Peyer's patch (tissue), 4 donors: ENCODE data around the gene MAD2L1.

Experiments
- POLR2A ChIP-seq, 2 donors: fragments of 450-650 bp; IDR thresholded peaks; one replicate each; pipeline ENCODE4 v1.5.1; 2017; ENCODE audit warnings: antibody characterized with exemption in 2 of 2, mild to moderate bottlenecking in 2 of 2, moderate library complexity in 2 of 2
- TF ChIP-seq, protein P1 (sequence below), 6 experiments: fragments of 450-650 bp in 4 of 6; fragments of 200-600 bp in 2 of 6; sonication (generic) in 1 of 6; IDR thresholded peaks; one replicate each; pipeline ENCODE4 v1.5.1; 2017 to 2019; ENCODE audit warnings: antibody characterized with exemption in 6 of 6, mild to moderate bottlenecking in 3 of 6, moderate library complexity in 1 of 6

DNA sequence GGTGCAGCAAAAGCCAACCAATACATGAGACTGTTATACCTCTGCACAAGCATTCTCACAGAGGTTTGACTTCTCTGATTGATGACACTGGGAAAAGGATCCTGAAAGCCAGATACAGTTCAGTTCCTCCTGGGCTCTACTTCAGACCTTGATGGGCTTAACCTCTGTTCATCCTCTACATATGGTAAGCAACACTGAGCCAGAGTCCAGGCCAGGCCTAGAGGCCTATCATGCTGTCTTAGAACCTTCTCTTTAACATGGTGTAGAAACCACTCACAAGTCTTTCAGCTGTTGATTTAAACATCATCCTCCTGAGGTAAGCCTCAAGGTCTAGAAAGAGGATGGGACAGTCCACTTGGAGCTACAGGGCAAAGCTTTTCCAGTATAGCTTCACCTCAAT lies 9.2 kb downstream of the MAD2L1 start:
- TF ChIP-seq, protein P1, sequence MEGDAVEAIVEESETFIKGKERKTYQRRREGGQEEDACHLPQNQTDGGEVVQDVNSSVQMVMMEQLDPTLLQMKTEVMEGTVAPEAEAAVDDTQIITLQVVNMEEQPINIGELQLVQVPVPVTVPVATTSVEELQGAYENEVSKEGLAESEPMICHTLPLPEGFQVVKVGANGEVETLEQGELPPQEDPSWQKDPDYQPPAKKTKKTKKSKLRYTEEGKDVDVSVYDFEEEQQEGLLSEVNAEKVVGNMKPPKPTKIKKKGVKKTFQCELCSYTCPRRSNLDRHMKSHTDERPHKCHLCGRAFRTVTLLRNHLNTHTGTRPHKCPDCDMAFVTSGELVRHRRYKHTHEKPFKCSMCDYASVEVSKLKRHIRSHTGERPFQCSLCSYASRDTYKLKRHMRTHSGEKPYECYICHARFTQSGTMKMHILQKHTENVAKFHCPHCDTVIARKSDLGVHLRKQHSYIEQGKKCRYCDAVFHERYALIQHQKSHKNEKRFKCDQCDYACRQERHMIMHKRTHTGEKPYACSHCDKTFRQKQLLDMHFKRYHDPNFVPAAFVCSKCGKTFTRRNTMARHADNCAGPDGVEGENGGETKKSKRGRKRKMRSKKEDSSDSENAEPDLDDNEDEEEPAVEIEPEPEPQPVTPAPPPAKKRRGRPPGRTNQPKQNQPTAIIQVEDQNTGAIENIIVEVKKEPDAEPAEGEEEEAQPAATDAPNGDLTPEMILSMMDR (IDR thresholded peaks at IDR 0.05) = no peak
- TF ChIP-seq POLR2A (IDR thresholded peaks at IDR 0.05) = no peak
